Measurements from ENCODE around the gene GIMAP7.
"Not testable (repeated sequence)": the region's sequence is repeated elsewhere in the genome, so short reads cannot be mapped to it uniquely, and the experiment has no call there.

GIMAP7 gene

GRCh38 chr7:150483514-150483913 lies 31.2 kb upstream of the GIMAP7 start:
- H3K4me1 ChIP-seq (ENCODE audit: control insufficient read depth, insufficient read depth, low read length); H3K27me3 ChIP-seq (ENCODE audit: control insufficient read depth, insufficient read depth, low read length); H3K4me3 ChIP-seq (ENCODE audit: low read length); H3K27ac ChIP-seq (ENCODE audit: low read depth, low read length); H3K36me3 ChIP-seq (ENCODE audit: control insufficient read depth, insufficient read depth, low read length); H3K9ac ChIP-seq (ENCODE audit: low read length): not testable (repeated sequence)

GRCh38 chr7:150484071-150484470 lies 30.6 kb upstream of the GIMAP7 start:
- H3K36me3 ChIP-seq (ENCODE audit: control insufficient read depth, insufficient read depth, low read length); H3K27ac ChIP-seq (ENCODE audit: low read depth, low read length); H3K9ac ChIP-seq (ENCODE audit: low read length); H3K4me3 ChIP-seq (ENCODE audit: low read length); H3K27me3 ChIP-seq (ENCODE audit: control insufficient read depth, insufficient read depth, low read length); H3K4me1 ChIP-seq (ENCODE audit: control insufficient read depth, insufficient read depth, low read length): not testable (repeated sequence)

GRCh38 chr7:150487625-150488024 lies 27.0 kb upstream of the GIMAP7 start:
- Histone ChIP-seq H3K27ac (ENCODE audit: low read depth, low read length) (no peak overlapping the region), H3K27me3 (ENCODE audit: control insufficient read depth, insufficient read depth, low read length) (no peaks in the 10 kb centered on the region), H3K9ac (ENCODE audit: low read length) (no peak overlapping the region), H3K4me3 (ENCODE audit: low read length) (no peak overlapping the region), H3K36me3 (ENCODE audit: control insufficient read depth, insufficient read depth, low read length) (no peaks in the 10 kb centered on the region), H3K4me1 (ENCODE audit: control insufficient read depth, insufficient read depth, low read length) (no peaks in the 10 kb centered on the region)

- no peak overlapping the region for H3K4me3 ChIP-seq (ENCODE audit: low read length)
- no peaks in the 10 kb centered on the region for H3K27me3 ChIP-seq (ENCODE audit: control insufficient read depth, insufficient read depth, low read length)
- no peak overlapping the region for H3K9ac ChIP-seq (ENCODE audit: low read length)
- no peaks in the 10 kb centered on the region for H3K36me3 ChIP-seq (ENCODE audit: control insufficient read depth, insufficient read depth, low read length)
- H3K27ac ChIP-seq (ENCODE audit: low read depth, low read length) = no peak overlapping the region
- no peaks in the 10 kb centered on the region for H3K4me1 ChIP-seq (ENCODE audit: control insufficient read depth, insufficient read depth, low read length)
These were observed 24.9 kb upstream of the GIMAP7 start for GRCh38 chr7:150489782-150490181.

- H3K4me1 ChIP-seq (ENCODE audit: control insufficient read depth, insufficient read depth, low read length); H3K27me3 ChIP-seq (ENCODE audit: control insufficient read depth, insufficient read depth, low read length); H3K9ac ChIP-seq (ENCODE audit: low read length); H3K4me3 ChIP-seq (ENCODE audit: low read length); H3K36me3 ChIP-seq (ENCODE audit: control insufficient read depth, insufficient read depth, low read length); H3K27ac ChIP-seq (ENCODE audit: low read depth, low read length): not testable (repeated sequence)
These were observed 21.2 kb upstream of the GIMAP7 start for GRCh38 chr7:150493442-150493841.

- no peaks in the 10 kb centered on the region for H3K36me3 ChIP-seq (ENCODE audit: control insufficient read depth, insufficient read depth, low read length)
- no peaks in the 10 kb centered on the region for H3K4me1 ChIP-seq (ENCODE audit: control insufficient read depth, insufficient read depth, low read length)
- H3K27ac ChIP-seq (ENCODE audit: low read depth, low read length) = no peak overlapping the region
- no peak overlapping the region for H3K4me3 ChIP-seq (ENCODE audit: low read length)
- no peak overlapping the region for H3K9ac ChIP-seq (ENCODE audit: low read length)
- no peaks in the 10 kb centered on the region for H3K27me3 ChIP-seq (ENCODE audit: control insufficient read depth, insufficient read depth, low read length)
These were observed 12.2 kb upstream of the GIMAP7 start for GRCh38 chr7:150502519-150502918.

GRCh38 chr7:150503155-150503554 lies 11.5 kb upstream of the GIMAP7 start:
- no peak overlapping the region for H3K9ac ChIP-seq (ENCODE audit: low read length)

GRCh38 chr7:150503581-150503980 lies 11.1 kb upstream of the GIMAP7 start:
- Histone ChIP-seq H3K27ac (ENCODE audit: low read depth, low read length) (no peak overlapping the region), H3K27me3 (ENCODE audit: control insufficient read depth, insufficient read depth, low read length) (no peaks in the 10 kb centered on the region), H3K9ac (ENCODE audit: low read length) (no peak overlapping the region), H3K4me3 (ENCODE audit: low read length) (no peak overlapping the region), H3K36me3 (ENCODE audit: control insufficient read depth, insufficient read depth, low read length) (no peaks in the 10 kb centered on the region), H3K4me1 (ENCODE audit: control insufficient read depth, insufficient read depth, low read length) (no peaks in the 10 kb centered on the region)

More at GRCh38 chr7:150503155-150503554, 11.5 kb upstream of the GIMAP7 start:
- Histone ChIP-seq H3K36me3 (ENCODE audit: control insufficient read depth, insufficient read depth, low read length) (no peaks in the 10 kb centered on the region), H3K27ac (ENCODE audit: low read depth, low read length) (no peak overlapping the region), H3K4me1 (ENCODE audit: control insufficient read depth, insufficient read depth, low read length) (no peaks in the 10 kb centered on the region), H3K4me3 (ENCODE audit: low read length) (no peak overlapping the region), H3K27me3 (ENCODE audit: control insufficient read depth, insufficient read depth, low read length) (no peaks in the 10 kb centered on the region)

GRCh38 chr7:150507947-150508602 lies 6.6 kb upstream of the GIMAP7 start:
- Histone ChIP-seq H3K4me1 (ENCODE audit: control insufficient read depth, insufficient read depth, low read length) (no peaks in the 10 kb centered on the region), H3K27ac (ENCODE audit: low read depth, low read length) (no peak overlapping the region), H3K9ac (ENCODE audit: low read length) (no peak overlapping the region), H3K4me3 (ENCODE audit: low read length) (no peak overlapping the region), H3K36me3 (ENCODE audit: control insufficient read depth, insufficient read depth, low read length) (no peaks in the 10 kb centered on the region), H3K27me3 (ENCODE audit: control insufficient read depth, insufficient read depth, low read length) (no peaks in the 10 kb centered on the region)

- H3K9ac ChIP-seq (ENCODE audit: low read length) = no peak overlapping the region
- H3K4me1 ChIP-seq (ENCODE audit: control insufficient read depth, insufficient read depth, low read length) = no peaks in the 10 kb centered on the region
- H3K27ac ChIP-seq (ENCODE audit: low read depth, low read length) = no peak overlapping the region
These were observed 3.6 kb upstream of the GIMAP7 start for GRCh38 chr7:150511048-150511447.

GRCh38 chr7:150513758-150514157 lies 914 bp upstream of the GIMAP7 start:
- Histone ChIP-seq H3K4me3 (ENCODE audit: low read length) (no peak overlapping the region), H3K9ac (ENCODE audit: low read length) (no peak overlapping the region), H3K4me1 (ENCODE audit: control insufficient read depth, insufficient read depth, low read length) (no peaks in the 10 kb centered on the region), H3K27me3 (ENCODE audit: control insufficient read depth, insufficient read depth, low read length) (no peaks in the 10 kb centered on the region), H3K36me3 (ENCODE audit: control insufficient read depth, insufficient read depth, low read length) (no peaks in the 10 kb centered on the region), H3K27ac (ENCODE audit: low read depth, low read length) (no peak overlapping the region)

More at GRCh38 chr7:150511048-150511447, 3.6 kb upstream of the GIMAP7 start:
- Histone ChIP-seq H3K4me3 (ENCODE audit: low read length) (no peak overlapping the region), H3K36me3 (ENCODE audit: control insufficient read depth, insufficient read depth, low read length) (no peaks in the 10 kb centered on the region), H3K27me3 (ENCODE audit: control insufficient read depth, insufficient read depth, low read length) (no peaks in the 10 kb centered on the region)

- H3K27ac ChIP-seq (ENCODE audit: low read depth, low read length) = no peak overlapping the region
- H3K9ac ChIP-seq (ENCODE audit: low read length) = no peak overlapping the region
- H3K27me3 ChIP-seq (ENCODE audit: control insufficient read depth, insufficient read depth, low read length) = no peaks in the 10 kb centered on the region
- peaks cover 4% of the 10 kb centered on the region for H3K36me3 ChIP-seq (ENCODE audit: control insufficient read depth, insufficient read depth, low read length)
- no peaks in the 10 kb centered on the region for H3K4me1 ChIP-seq (ENCODE audit: control insufficient read depth, insufficient read depth, low read length)
- peak overlapping the region; percentile 40 for H3K4me3 ChIP-seq (ENCODE audit: low read length)
These were observed 826 bp downstream of the GIMAP7 start for GRCh38 chr7:150515248-150516147.

Data from rectal smooth muscle tissue (tissue), 1 donor.